Measurements from ENCODE around the gene USP20.

Gene USP20

DNA sequence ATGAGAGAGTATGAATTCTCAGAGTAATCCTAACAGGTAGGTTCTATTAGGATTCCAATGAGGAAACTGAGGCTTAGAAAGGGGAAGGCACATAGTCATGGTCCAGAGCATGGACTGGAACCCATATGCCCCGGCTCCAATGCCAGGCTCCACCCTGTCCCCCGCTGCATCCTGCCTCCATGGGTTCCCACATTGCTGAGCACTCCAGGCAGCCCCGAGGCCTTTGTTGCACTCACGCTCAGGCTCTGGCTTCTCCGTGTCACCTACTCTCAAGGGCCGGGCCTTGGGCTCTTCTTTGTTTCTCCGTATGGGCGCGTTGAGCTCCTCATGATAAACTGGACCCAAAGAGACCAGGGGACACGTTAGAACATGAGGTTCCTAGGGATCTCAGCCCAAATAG, 6.3 kb upstream of the USP20 start:
- DNase-seq (ENCODE audit: low spot score): no peak
- TF ChIP-seq, protein P1, sequence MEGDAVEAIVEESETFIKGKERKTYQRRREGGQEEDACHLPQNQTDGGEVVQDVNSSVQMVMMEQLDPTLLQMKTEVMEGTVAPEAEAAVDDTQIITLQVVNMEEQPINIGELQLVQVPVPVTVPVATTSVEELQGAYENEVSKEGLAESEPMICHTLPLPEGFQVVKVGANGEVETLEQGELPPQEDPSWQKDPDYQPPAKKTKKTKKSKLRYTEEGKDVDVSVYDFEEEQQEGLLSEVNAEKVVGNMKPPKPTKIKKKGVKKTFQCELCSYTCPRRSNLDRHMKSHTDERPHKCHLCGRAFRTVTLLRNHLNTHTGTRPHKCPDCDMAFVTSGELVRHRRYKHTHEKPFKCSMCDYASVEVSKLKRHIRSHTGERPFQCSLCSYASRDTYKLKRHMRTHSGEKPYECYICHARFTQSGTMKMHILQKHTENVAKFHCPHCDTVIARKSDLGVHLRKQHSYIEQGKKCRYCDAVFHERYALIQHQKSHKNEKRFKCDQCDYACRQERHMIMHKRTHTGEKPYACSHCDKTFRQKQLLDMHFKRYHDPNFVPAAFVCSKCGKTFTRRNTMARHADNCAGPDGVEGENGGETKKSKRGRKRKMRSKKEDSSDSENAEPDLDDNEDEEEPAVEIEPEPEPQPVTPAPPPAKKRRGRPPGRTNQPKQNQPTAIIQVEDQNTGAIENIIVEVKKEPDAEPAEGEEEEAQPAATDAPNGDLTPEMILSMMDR (IDR thresholded peaks at IDR 0.05; ENCODE audit: extremely low read depth, insufficient read depth, missing control alignments): no peak
- in situ Hi-C loops (cut with MboI; ENCODE audit: low pct_unique_long_range_greater_than_20kb, low sequenced_read_pairs, unreplicated experiment): no loop called here

DNA sequence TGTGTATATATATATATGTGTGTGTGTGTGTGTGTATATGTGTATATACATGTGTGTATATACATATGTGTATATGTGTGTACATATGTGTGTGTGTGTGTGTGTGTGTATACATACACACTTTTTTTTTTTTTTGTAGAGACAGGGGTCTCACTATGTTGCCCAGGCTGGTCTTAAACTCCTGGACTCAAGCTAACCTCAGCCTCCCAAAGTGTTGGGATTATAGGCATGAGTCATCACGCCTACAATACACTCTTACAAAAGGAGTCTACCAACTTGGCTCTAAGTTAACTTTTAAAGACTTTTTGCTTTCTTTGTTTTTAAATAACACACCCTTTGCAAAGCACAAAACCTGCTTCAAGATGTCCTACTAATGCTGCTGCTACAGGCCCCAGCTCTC, 2.3 kb upstream of the USP20 start:
- TF ChIP-seq, protein P1 (IDR thresholded peaks at IDR 0.05; ENCODE audit: extremely low read depth, insufficient read depth, missing control alignments): no peak
- in situ Hi-C loops (cut with MboI; ENCODE audit: low pct_unique_long_range_greater_than_20kb, low sequenced_read_pairs, unreplicated experiment): no loop called here
- no peak for DNase-seq (ENCODE audit: low spot score)

DNA sequence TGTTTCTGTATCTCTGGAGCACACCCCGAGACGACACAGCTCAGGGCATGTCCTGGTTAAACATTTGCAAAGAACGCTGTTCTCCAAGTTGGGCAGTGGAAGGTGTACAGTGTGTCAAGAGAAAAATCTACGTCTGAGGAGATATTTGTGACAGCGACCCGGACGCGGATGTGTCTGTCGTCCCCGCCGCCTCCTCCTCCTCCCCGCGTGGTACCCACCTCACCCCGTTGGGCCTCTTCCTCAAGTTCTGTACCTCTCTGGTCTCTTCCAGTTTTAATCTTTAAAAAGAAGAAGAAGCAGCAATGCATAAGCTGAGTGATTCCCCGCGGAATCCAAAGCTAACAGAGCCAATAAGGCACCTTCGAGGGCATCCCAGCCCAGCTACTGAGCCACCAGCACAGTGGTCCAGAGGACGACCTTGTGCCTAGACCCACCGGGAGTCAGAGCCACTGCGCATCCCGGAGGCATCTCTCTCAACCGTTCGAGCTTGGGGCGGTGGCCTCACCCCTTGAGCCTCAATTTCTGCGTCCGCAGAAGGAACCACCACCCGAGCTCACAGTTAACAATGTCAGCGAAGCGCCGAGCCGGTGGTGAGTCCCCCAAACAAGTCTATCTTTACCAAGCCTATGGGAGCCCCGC, 650 bp upstream of the USP20 start:
- TF ChIP-seq, protein P1 (IDR thresholded peaks at IDR 0.05; ENCODE audit: extremely low read depth, insufficient read depth, missing control alignments): no peak
- in situ Hi-C loops (cut with MboI; ENCODE audit: low pct_unique_long_range_greater_than_20kb, low sequenced_read_pairs, unreplicated experiment): no loop called here
- DNase-seq (ENCODE audit: low spot score): no peak

DNA sequence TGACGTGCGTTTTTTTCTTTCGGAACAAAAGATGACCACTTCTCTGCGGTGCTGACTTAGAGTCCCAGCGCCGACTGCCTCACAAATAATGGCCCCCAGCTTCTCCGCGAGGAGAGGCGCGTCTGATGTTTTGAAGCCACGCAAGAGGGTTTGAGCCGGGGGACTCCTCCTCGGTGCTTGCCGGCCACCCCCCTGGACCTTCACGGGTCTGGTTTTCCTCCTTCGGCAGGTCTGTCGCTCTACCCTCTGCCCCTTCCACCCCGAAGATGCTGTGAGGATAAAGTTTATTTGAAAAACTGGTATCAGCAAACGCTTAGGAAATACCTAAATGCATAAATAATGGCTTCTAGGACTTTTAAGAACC, 584 bp downstream of the USP20 start:
- DNase-seq (ENCODE audit: low spot score): no peak
- TF ChIP-seq, protein P1 (IDR thresholded peaks at IDR 0.05; ENCODE audit: extremely low read depth, insufficient read depth, missing control alignments): no peak
- in situ Hi-C loops (cut with MboI; ENCODE audit: low pct_unique_long_range_greater_than_20kb, low sequenced_read_pairs, unreplicated experiment): no loop called here

DNA sequence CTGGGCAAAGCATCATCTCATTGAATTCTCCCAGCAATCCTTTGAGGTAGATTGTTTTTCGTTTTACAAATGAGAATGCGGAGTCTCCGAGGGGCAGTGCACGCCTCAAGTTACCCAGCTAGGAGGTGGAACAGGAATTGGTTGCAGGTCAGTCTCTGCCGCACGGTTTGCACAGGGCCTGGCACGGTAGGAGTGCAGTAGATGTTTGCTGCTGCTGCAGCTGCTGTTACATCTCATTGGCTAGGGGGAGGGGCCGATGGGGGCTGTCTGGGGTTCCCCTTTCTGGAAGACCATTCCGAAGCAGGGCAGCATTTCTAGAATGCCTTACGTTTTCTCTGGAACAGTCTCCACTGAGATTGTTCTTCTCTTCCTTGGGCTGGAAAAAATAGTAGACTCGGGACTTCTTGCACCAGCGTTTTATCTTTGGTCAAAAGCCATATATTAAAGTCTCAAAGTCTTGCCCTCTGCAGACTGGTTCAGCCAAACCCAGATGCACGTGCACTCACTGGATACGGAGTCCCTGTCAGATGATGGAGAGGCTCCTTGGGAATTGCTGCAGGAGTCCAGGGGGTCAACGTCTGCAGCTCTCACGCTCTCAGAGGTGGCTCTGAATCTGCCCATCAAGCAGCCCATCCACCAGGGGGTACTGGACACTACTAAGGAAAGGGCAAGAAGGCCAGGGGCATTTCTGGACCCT, 1.2 kb downstream of the USP20 start:
- DNase-seq (ENCODE audit: low spot score): peak; percentile 49
- TF ChIP-seq, protein P1 (IDR thresholded peaks at IDR 0.05; ENCODE audit: extremely low read depth, insufficient read depth, missing control alignments): no peak
- in situ Hi-C loops (cut with MboI; ENCODE audit: low pct_unique_long_range_greater_than_20kb, low sequenced_read_pairs, unreplicated experiment): no loop called here

DNA sequence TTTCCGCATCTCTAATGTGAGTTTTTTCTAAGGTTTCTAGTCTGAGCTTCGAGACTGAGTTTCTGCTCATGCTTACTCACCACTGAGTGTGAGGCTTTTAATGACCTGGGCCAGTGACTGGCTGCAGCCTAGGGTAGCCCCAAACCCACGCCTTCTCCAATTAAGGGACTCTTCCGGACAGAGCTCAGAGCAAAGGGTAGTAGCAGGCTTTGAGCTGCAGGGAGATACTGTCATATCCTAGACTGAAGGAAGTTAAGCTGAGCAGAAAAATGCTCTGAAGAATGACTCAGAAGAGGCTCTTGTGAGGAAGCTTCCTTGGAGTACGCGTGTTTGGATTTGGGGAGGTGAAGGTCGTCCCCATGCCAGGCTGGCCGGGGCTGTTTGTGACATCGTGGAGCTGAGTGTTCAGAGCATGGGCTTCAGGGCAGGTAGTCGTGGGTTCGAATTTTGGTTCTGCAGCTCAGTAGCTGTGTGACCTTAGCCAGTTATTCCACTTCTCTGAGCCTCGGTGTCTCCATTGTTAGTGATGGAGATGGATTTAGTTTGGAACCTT, 3.5 kb downstream of the USP20 start:
- TF ChIP-seq, protein P1 (IDR thresholded peaks at IDR 0.05; ENCODE audit: extremely low read depth, insufficient read depth, missing control alignments): no peak
- DNase-seq (ENCODE audit: low spot score): no peak
- in situ Hi-C loops (cut with MboI; ENCODE audit: low pct_unique_long_range_greater_than_20kb, low sequenced_read_pairs, unreplicated experiment): no loop called here

Data from GM13977 (cell line).